Measurements from ENCODE around the gene ALOX5AP.

Gene ALOX5AP

GRCh38 chr13:30692113-30692512, 43.2 kb upstream of the ALOX5AP start:
- Mint-ChIP-seq H3K4me1 (peaks cover 27% of the 10 kb centered on the region), H3K9me3 (peaks cover 3% of the 10 kb centered on the region), H3K27me3 (ENCODE audit: low read depth) (peaks cover 17% of the 10 kb centered on the region), H3K36me3 (ENCODE audit: low read depth) (no peaks in the 10 kb centered on the region), H3K27ac (peak overlapping the region in 1 of 3 experiments; percentile 21), H3K4me3 (no peak overlapping the region)
- TF ChIP-seq CTCF (IDR thresholded peaks at IDR 0.05; ENCODE audit: unreplicated experiment in 3 of 3) = no peak

GRCh38 chr13:30696278-30697176, 38.8 kb upstream of the ALOX5AP start:
- no peak for TF ChIP-seq CTCF (IDR thresholded peaks at IDR 0.05; ENCODE audit: unreplicated experiment in 3 of 3)
- Mint-ChIP-seq H3K27me3 (ENCODE audit: low read depth) (peaks cover 12% of the 10 kb centered on the region), H3K36me3 (ENCODE audit: low read depth) (no peaks in the 10 kb centered on the region), H3K4me3 (peak overlapping the region; percentile 16 to 60 (median 43)), H3K4me1 (peaks cover 38% of the 10 kb centered on the region), H3K9me3 (no peaks in the 10 kb centered on the region), H3K27ac (peak overlapping the region; percentile 90 to 94 (median 90))

- Mint-ChIP-seq H3K4me1 (peaks cover 38% of the 10 kb centered on the region), H3K9me3 (no peaks in the 10 kb centered on the region), H3K27me3 (ENCODE audit: low read depth) (peaks cover 12% of the 10 kb centered on the region), H3K27ac (peak overlapping the region; percentile 65 to 94 (median 90)), H3K4me3 (peak overlapping the region in 1 of 3 experiments; percentile 2), H3K36me3 (ENCODE audit: low read depth) (no peaks in the 10 kb centered on the region)
- no peak for TF ChIP-seq CTCF (IDR thresholded peaks at IDR 0.05; ENCODE audit: unreplicated experiment in 3 of 3)
These were observed 38.0 kb upstream of the ALOX5AP start for GRCh38 chr13:30697177-30697953.

GRCh38 chr13:30697996-30698401, 37.3 kb upstream of the ALOX5AP start:
- Mint-ChIP-seq H3K9me3 (no peaks in the 10 kb centered on the region), H3K4me1 (peaks cover 40% of the 10 kb centered on the region), H3K36me3 (ENCODE audit: low read depth) (no peaks in the 10 kb centered on the region), H3K27ac (peak overlapping the region; percentile 65 to 94 (median 90)), H3K27me3 (ENCODE audit: low read depth) (peaks cover 12% of the 10 kb centered on the region), H3K4me3 (peak overlapping the region in 1 of 3 experiments; percentile 4)
- no peak for TF ChIP-seq CTCF (IDR thresholded peaks at IDR 0.05; ENCODE audit: unreplicated experiment in 3 of 3)

- Mint-ChIP-seq H3K27me3 (ENCODE audit: low read depth) (peaks cover 10% of the 10 kb centered on the region), H3K4me3 (no peak overlapping the region), H3K4me1 (peaks cover 43% of the 10 kb centered on the region), H3K36me3 (ENCODE audit: low read depth) (no peaks in the 10 kb centered on the region), H3K9me3 (no peaks in the 10 kb centered on the region), H3K27ac (peak overlapping the region; percentile 65 to 94 (median 90))
- no peak for TF ChIP-seq CTCF (IDR thresholded peaks at IDR 0.05; ENCODE audit: unreplicated experiment in 3 of 3)
These were observed 36.8 kb upstream of the ALOX5AP start for GRCh38 chr13:30698488-30699005.
